AG10803 (cell line): ENCODE results near the gene SARM1.

Source experiments
- DNase-seq: peaks from one replicate; pipeline ENCODE4 v3.0.0; 2010; ENCODE audit warnings: low read depth
- H3K4me3 ChIP-seq: 2 replicates; pipeline ENCODE4 v1.5.1; 2011; ENCODE audit warnings: mild to moderate bottlenecking, low read length, control low read depth
- CTCF ChIP-seq: conservative IDR thresholded peaks from 2 replicates; pipeline ENCODE4 v1.5.1; 2011; ENCODE audit warnings: mild to moderate bottlenecking, low read length, control low read depth, inconsistent platforms

SARM1 gene

GRCh38 chr17:28363776-28364650, 7.5 kb upstream of the SARM1 start:
- DNase-seq: no peak
- no peak for TF ChIP-seq CTCF
- H3K4me3 ChIP-seq: no peak overlapping the region

- TF ChIP-seq CTCF: no peak
- DNase-seq: no peak
- H3K4me3 ChIP-seq: no peak within 1 kb of the TSS
These were observed 6.7 kb upstream of the SARM1 start, which contains the start of gene SEBOX for GRCh38 chr17:28364665-28365363. Gene SEBOX (minus strand): TSS chr17:28365199. CDS start chr17:28365151, 48 bp downstream.

GRCh38 chr17:28365487-28365886, 6.0 kb upstream of the SARM1 start:
- no peak overlapping the region for H3K4me3 ChIP-seq
- no peak for DNase-seq
- no peak for TF ChIP-seq CTCF

GRCh38 chr17:28366605-28367004, 4.9 kb upstream of the SARM1 start:
- no peak for DNase-seq
- H3K4me3 ChIP-seq: no peak overlapping the region
- no peak for TF ChIP-seq CTCF

- TF ChIP-seq CTCF: no peak
- DNase-seq: no peak
These were observed 3.7 kb upstream of the SARM1 start for GRCh38 chr17:28367641-28368305.

GRCh38 chr17:28368306-28368831, 3.1 kb upstream of the SARM1 start:
- no peak for TF ChIP-seq CTCF
- DNase-seq: no peak
- H3K4me3 ChIP-seq: no peak overlapping the region

More at GRCh38 chr17:28367641-28368305, 3.7 kb upstream of the SARM1 start:
- H3K4me3 ChIP-seq: no peak overlapping the region
